GM23338 (cell line): ENCODE data around the gene DAPK1. TPM values are rescaled to one million over a fixed set of nuclear protein-coding genes. Genes with fewer than 3 reads are reported as not detected.

Experiments used
- ATAC-seq: fragments of 200-7000 bp; cut with Tn5 transposase; 3 replicates; pipeline ENCODE4 v1.9.1; 2020
- DNase-seq: peaks from one replicate; pipeline ENCODE4 v3.0.0-alpha.2; 2015; ENCODE audit warnings: low spot score
- H2AFZ ChIP-seq: fragments of 200-600 bp; sonication (generic); 2 replicates; pipeline ENCODE4 v1.8.0; 2016; ENCODE audit warnings: antibody characterized with exemption, mild to moderate bottlenecking, moderate library complexity
- H3F3A ChIP-seq: fragments of 200-600 bp; sonication (generic); replicated peaks from 2 replicates; pipeline ENCODE4 v1.8.0; 2017; ENCODE audit warnings: antibody characterized with exemption, mixed run types, low read depth
- H3K27ac ChIP-seq: fragments of 200-600 bp; sonication (generic); 2 replicates; pipeline ENCODE4 v1.6.1; 2016; ENCODE audit warnings: low read depth
- H3K27me3 ChIP-seq: fragments of 200-600 bp; sonication (generic); 2 replicates; pipeline ENCODE4 v1.8.0; 2016; ENCODE audit warnings: mild to moderate bottlenecking, mixed run types, moderate library complexity; ENCODE audit not compliant: insufficient read depth
- H3K36me3 ChIP-seq: fragments of 200-600 bp; sonication (generic); 2 replicates; pipeline ENCODE4 v1.8.0; 2016; ENCODE audit warnings: mild to moderate bottlenecking; ENCODE audit not compliant: insufficient read depth
- H3K4me1 ChIP-seq: fragments of 200-600 bp; sonication (generic); 2 replicates; pipeline ENCODE4 v1.8.0; 2016; ENCODE audit warnings: mild to moderate bottlenecking, moderate library complexity; ENCODE audit not compliant: insufficient read depth
- H3K4me2 ChIP-seq: fragments of 200-600 bp; sonication (generic); 2 replicates; pipeline ENCODE4 v1.7.1; 2017; ENCODE audit warnings: mixed run types
- H3K4me3 ChIP-seq: fragments of 200-600 bp; sonication (generic); 2 replicates; pipeline ENCODE4 v1.6.1; 2016; ENCODE audit warnings: mixed run types
- H3K79me2 ChIP-seq: fragments of 200-600 bp; sonication (generic); replicated peaks from 2 replicates; pipeline ENCODE4 v1.8.0; 2017; ENCODE audit warnings: mild to moderate bottlenecking; ENCODE audit not compliant: insufficient read depth
- H3K9me2 ChIP-seq: fragments of 200-600 bp; sonication (generic); 2 replicates; pipeline ENCODE4 v1.8.0; 2017; ENCODE audit not compliant: insufficient read depth
- H4K20me1 ChIP-seq: fragments of 200-600 bp; sonication (generic); replicated peaks from 2 replicates; pipeline ENCODE4 v1.8.0; 2017; ENCODE audit warnings: mild to moderate bottlenecking; ENCODE audit not compliant: insufficient read depth
- H3K27ac Mint-ChIP-seq: 2 replicates; pipeline ENCODE4 v1.8.0; 2020; ENCODE audit warnings: inconsistent platforms, mild to moderate bottlenecking, moderate library complexity, mixed read lengths
- H3K27me3 Mint-ChIP-seq: 3 replicates; pipeline ENCODE4 v1.8.0; 2022; ENCODE audit warnings: low read depth, mild to moderate bottlenecking, moderate library complexity, mixed read lengths, inconsistent platforms; ENCODE audit not compliant: insufficient read depth, poor library complexity
- H3K36me3 Mint-ChIP-seq: 3 replicates; pipeline ENCODE4 v1.8.0; 2021; ENCODE audit warnings: low read depth, mild to moderate bottlenecking, inconsistent platforms, moderate library complexity, mixed read lengths
- H3K4me1 Mint-ChIP-seq: 3 replicates; pipeline ENCODE4 v1.8.0; 2020; ENCODE audit warnings: mild to moderate bottlenecking, inconsistent platforms, mixed read lengths
- H3K4me3 Mint-ChIP-seq: 3 replicates; pipeline ENCODE4 v1.8.0; 2021; ENCODE audit warnings: moderate library complexity, mild to moderate bottlenecking, inconsistent platforms, mixed read lengths
- H3K9me3 Mint-ChIP-seq: 3 replicates; pipeline ENCODE4 v1.8.0; 2020; ENCODE audit warnings: moderate library complexity, mild to moderate bottlenecking, inconsistent platforms, mixed read lengths
- ETS1 ChIP-seq: IDR thresholded peaks from 2 replicates; pipeline ENCODE4 v1.6.1; 2016; ENCODE audit warnings: antibody characterized with exemption
- JUNB ChIP-seq: IDR thresholded peaks from one replicate; pipeline ENCODE4 v1.6.1; 2016; ENCODE audit warnings: antibody characterized with exemption; ENCODE audit not compliant: unreplicated experiment
- REST ChIP-seq: IDR thresholded peaks from one replicate; pipeline ENCODE4 v1.6.1; 2018; ENCODE audit warnings: antibody characterized with exemption; ENCODE audit not compliant: unreplicated experiment
- ZNF114 ChIP-seq: fragments of 250-450 bp; sonication (Bioruptor Pico); IDR thresholded peaks from 2 replicates; pipeline ENCODE4 v1.5.0; 2020; ENCODE audit warnings: mild to moderate bottlenecking, moderate library complexity
- ZNF331 ChIP-seq: fragments of 250-450 bp; sonication (Bioruptor Pico); IDR thresholded peaks from 2 replicates; pipeline ENCODE4 v1.5.0; 2020; ENCODE audit warnings: low read depth, mild to moderate bottlenecking, moderate library complexity
- ZNF462 ChIP-seq: fragments of 250-450 bp; sonication (Bioruptor Pico); IDR thresholded peaks from 2 replicates; pipeline ENCODE4 v1.5.0; 2020; ENCODE audit warnings: mild to moderate bottlenecking, moderate library complexity
- polyA plus RNA-seq: library from polyadenylated mRNA; unstranded; fragments of >200 nt; fragmentation: Nextera tagmentation; extraction: Ambion mirVana; gene quantifications from 2 replicates; pipeline ENCODE4 v1.2.1, GENCODE V29; 2016
- total RNA-seq: library from RNA; depleted of rRNA; stranded (reverse); fragments of >200 nt; shearing (Covaris generic); gene quantifications from 2 replicates; pipeline ENCODE4 v1.2.3, GENCODE V29; 2014

Gene DAPK1
- total and polyA plus RNA-seq, 2 experiments from 2014 or later = 37.0 to 134 TPM

- TF ChIP-seq ZNF462 (CRISPR knock-in tag) = no peak
- no peak for TF ChIP-seq ZNF331 (CRISPR knock-in tag)
- TF ChIP-seq ZNF114 (CRISPR knock-in tag) = no peak
- TF ChIP-seq ETS1 = no peak
- TF ChIP-seq JUNB = no peak
These were observed 189.5 kb downstream of the DAPK1 start (continued) for GRCh38 chr9:87687207-87687606.

- Histone ChIP-seq H2AFZ (no peak overlapping the region), H3K9me2 (no peaks in the 10 kb centered on the region), H4K20me1 (peaks cover 6% of the 10 kb centered on the region; the same call in 1 of the 2 replicates), H3K79me2 (peaks cover 44% of the 10 kb centered on the region), H3K27ac (no peak overlapping the region), H3K36me3 (peaks cover 30% of the 10 kb centered on the region), H3K4me3 (no peak overlapping the region), H3K4me2 (no peak overlapping the region), H3F3A (no peaks in the 10 kb centered on the region), H3K27me3 (no peaks in the 10 kb centered on the region), H3K4me1 (no peaks in the 10 kb centered on the region)
- no peak for DNase-seq
- Mint-ChIP-seq H3K36me3 (peaks cover 69% of the 10 kb centered on the region), H3K4me3 (no peak overlapping the region), H3K27me3 (no peaks in the 10 kb centered on the region), H3K4me1 (no peaks in the 10 kb centered on the region), H3K27ac (no peak overlapping the region), H3K9me3 (no peaks in the 10 kb centered on the region)
- no peak; the same call in 2 of the 3 replicates for ATAC-seq
- TF ChIP-seq REST = no peak
These were observed 196.6 kb downstream of the DAPK1 start for GRCh38 chr9:87694236-87694755.
